OCI-LY7 (cell line): Measurements from ENCODE around the gene KRT17.

ENCODE experiments used
- EZH2phosphoT487 ChIP-seq: fragments of 200-600 bp; sonication (generic); IDR thresholded peaks from 2 replicates; pipeline ENCODE4 v1.6.1; 2018; ENCODE audit warnings: low read depth, borderline replicate concordance, mild to moderate bottlenecking, mixed run types, antibody characterized with exemption, low read length, moderate library complexity, mixed read lengths
- TF ChIP-seq, protein P1 (sequence below): fragments of 200-600 bp; sonication (generic); conservative IDR thresholded peaks from 2 replicates; pipeline ENCODE4 v1.5.1; 2014; ENCODE audit warnings: mild to moderate bottlenecking, antibody characterized with exemption, low read length, moderate library complexity, mixed read lengths

DNA sequence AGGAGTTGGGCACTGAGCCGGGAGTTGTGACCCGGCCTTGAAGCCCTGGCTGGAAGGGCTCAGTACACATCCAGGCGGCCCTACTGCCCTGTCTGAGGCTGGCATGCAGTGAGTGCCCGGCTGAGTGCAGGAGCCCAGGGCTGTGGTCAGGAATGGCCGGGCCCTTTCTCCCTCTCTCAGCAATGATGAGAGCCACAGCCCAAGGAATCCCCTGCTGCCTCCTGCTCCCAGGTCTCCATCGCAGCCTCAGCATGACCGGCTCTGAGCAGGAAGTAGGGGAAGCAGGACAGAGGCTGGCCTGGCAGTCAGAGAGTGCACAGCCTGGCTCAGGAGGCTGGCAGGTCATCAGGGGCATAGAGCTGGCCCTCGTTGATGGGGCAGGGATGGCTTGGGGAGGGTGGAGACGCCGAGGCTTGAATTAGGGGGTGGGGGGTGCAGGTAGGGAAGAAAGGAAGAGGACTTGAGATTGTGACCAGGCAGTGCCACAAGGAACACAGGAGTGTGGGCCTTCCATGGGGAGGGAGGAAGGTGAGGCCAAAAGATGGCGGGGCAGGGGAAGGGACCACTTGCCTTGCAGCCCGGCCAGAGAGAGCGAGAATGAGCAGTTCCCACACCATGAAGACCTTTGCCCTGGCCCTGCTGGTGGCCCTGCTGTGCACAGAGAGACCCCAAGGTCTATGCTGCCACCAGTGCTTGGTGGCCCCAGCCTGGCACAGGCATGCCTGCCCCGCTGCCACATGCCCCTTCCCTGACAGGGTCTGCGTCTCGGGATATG lies 32.1 kb upstream of the KRT17 start:
- TF ChIP-seq, protein P1, sequence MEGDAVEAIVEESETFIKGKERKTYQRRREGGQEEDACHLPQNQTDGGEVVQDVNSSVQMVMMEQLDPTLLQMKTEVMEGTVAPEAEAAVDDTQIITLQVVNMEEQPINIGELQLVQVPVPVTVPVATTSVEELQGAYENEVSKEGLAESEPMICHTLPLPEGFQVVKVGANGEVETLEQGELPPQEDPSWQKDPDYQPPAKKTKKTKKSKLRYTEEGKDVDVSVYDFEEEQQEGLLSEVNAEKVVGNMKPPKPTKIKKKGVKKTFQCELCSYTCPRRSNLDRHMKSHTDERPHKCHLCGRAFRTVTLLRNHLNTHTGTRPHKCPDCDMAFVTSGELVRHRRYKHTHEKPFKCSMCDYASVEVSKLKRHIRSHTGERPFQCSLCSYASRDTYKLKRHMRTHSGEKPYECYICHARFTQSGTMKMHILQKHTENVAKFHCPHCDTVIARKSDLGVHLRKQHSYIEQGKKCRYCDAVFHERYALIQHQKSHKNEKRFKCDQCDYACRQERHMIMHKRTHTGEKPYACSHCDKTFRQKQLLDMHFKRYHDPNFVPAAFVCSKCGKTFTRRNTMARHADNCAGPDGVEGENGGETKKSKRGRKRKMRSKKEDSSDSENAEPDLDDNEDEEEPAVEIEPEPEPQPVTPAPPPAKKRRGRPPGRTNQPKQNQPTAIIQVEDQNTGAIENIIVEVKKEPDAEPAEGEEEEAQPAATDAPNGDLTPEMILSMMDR: no peak
- TF ChIP-seq EZH2phosphoT487: no peak
